HL-60 (cell line): ENCODE data around the gene KLK8.

ENCODE experiments used
- CTCF ChIP-seq: IDR thresholded peaks from one replicate; pipeline ENCODE4 v1.5.1; 2011; ENCODE audit warnings: low read length, control low read depth, inconsistent platforms; ENCODE audit not compliant: insufficient read depth
- POLR2AphosphoS5 ChIP-seq: IDR thresholded peaks from 2 replicates; pipeline ENCODE4 v1.6.1; 2012; ENCODE audit warnings: low read depth

- no peak for TF ChIP-seq CTCF
- TF ChIP-seq POLR2AphosphoS5 = no peak
Measured at GRCh38 chr19:51002089-51002532, 707 bp upstream of the KLK8 start.
